K562 (cell line): ENCODE data around the gene EGFR. TPM values are rescaled to one million over a fixed set of nuclear protein-coding genes. Genes with fewer than 3 reads are reported as not detected.
A peak's percentile ranks its signal among the peaks of the same experiment; 100 is the strongest.

Experiments
- ATAC-seq: fragments of 200-7000 bp; cut with Tn5 transposase; 3 replicates; pipeline ENCODE4 v1.9.1; 2020; ENCODE audit warnings: moderate library complexity
- Bru-seq: library from RNA; stranded (reverse); fragments of 400-500 nt; gene quantifications from one replicate; lab custom pipeline; 2021; lab: Mats Ljungman, UMichigan
- BruChase-seq, 2 experiments: library from RNA; stranded (reverse); fragments of 400-500 nt; gene quantifications; one replicate each; lab custom pipeline; 2021; lab: Mats Ljungman, UMichigan
- BruUV-seq: library from RNA; stranded (reverse); fragments of 400-500 nt; replicated peaks from 2 replicates; lab custom pipeline; 2021; lab: Mats Ljungman, UMichigan
- CTCF ChIA-PET: fragments of 300-600 bp; formaldehyde crosslinking; extraction: SDS; loops from one replicate; lab custom pipeline; 2021; ENCODE audit warnings: low intra/inter-chr PET ratio; lab: Yijun Ruan, JAX
- POLR2A ChIA-PET: fragments of 300-600, 350-650 bp; sonication (Branson Sonifier 250); formaldehyde crosslinking; extraction: SDS; loops from one replicate; lab custom pipeline; 2021; ENCODE audit warnings: antibody characterized with exemption, inconsistent platforms; lab: Yijun Ruan, JAX
- DNase-seq, 4 experiments: peaks; one replicate each; pipeline versions ENCODE4 v3.0.0 to v3.0.0-alpha.2; 2011 to 2018; ENCODE audit warnings: low spot score in 3 of 4, mixed read lengths in 3 of 4; ENCODE audit errors: extremely low read depth in 1 of 4
- FAIRE-seq: peaks from 2 replicates; lab custom pipeline; 2011; peaks lifted over from hg19 to GRCh38; lab: Jason Lieb, UNC
- H2AFZ ChIP-seq: 2 replicates; pipeline ENCODE4 v1.6.0; 2011; ENCODE audit warnings: low read depth, low read length, control low read depth, inconsistent platforms
- H3K27ac ChIP-seq: fragments of 200-600 bp; 3 replicates; pipeline ENCODE4 v1.8.0; 2011; ENCODE audit warnings: low read depth, mild to moderate bottlenecking, control low read depth, inconsistent platforms, low read length, moderate library complexity, mixed read lengths; ENCODE audit errors: extremely low read depth
- H3K27me3 ChIP-seq, 2 experiments: fragments of 300-600 bp in 1 of 2; 2 replicates in 1 of 2; 3 replicates in 1 of 2; pipeline versions ENCODE4 v1.6.0 to v1.8.0; 2011; ENCODE audit warnings: inconsistent platforms in 2 of 2, low read length in 2 of 2, mild to moderate bottlenecking in 1 of 2, mixed read lengths in 1 of 2, moderate library complexity in 1 of 2; ENCODE audit not compliant: control insufficient read depth in 2 of 2, insufficient read depth in 2 of 2
- H3K36me3 ChIP-seq: fragments of 300-600 bp; 3 replicates; pipeline ENCODE4 v1.8.0; 2011; ENCODE audit warnings: mild to moderate bottlenecking, low read length, inconsistent platforms; ENCODE audit not compliant: control insufficient read depth, insufficient read depth
- H3K4me1 ChIP-seq, 2 experiments: fragments of 200-600 bp in 1 of 2; replicated peaks in 1 of 2; 2 replicates in 1 of 2; 3 replicates in 1 of 2; pipeline versions ENCODE4 v1.5.1 to v1.8.0; 2011; ENCODE audit warnings: inconsistent platforms in 2 of 2, low read length in 2 of 2, mild to moderate bottlenecking in 1 of 2, mixed read lengths in 1 of 2, moderate library complexity in 1 of 2; ENCODE audit not compliant: control insufficient read depth in 2 of 2, insufficient read depth in 2 of 2
- H3K4me2 ChIP-seq: 2 replicates; pipeline ENCODE4 v1.6.1; 2011; ENCODE audit warnings: low read length, control low read depth, inconsistent platforms, mixed read lengths; ENCODE audit not compliant: insufficient read depth
- H3K4me3 ChIP-seq: fragments of 200-600 bp; sonication (generic), shearing (Covaris generic); 2 replicates; pipeline ENCODE4 v1.5.1; 2016; ENCODE audit warnings: control low read depth, inconsistent platforms
- H3K79me2 ChIP-seq: fragments of 200-600 bp; 3 replicates; pipeline ENCODE4 v1.8.0; 2011; ENCODE audit warnings: low read length, inconsistent platforms; ENCODE audit not compliant: control insufficient read depth, insufficient read depth
- H3K9ac ChIP-seq, 2 experiments: 2 replicates each; pipeline versions ENCODE4 v1.6.0 to v1.6.1; 2011; ENCODE audit warnings: low read depth in 2 of 2, low read length in 2 of 2, control low read depth in 1 of 2, inconsistent platforms in 1 of 2, mild to moderate bottlenecking in 1 of 2, mixed read lengths in 1 of 2; ENCODE audit not compliant: insufficient read depth in 1 of 2
- H3K9me1 ChIP-seq: one replicate; pipeline ENCODE4 v1.6.0; 2011; ENCODE audit warnings: inconsistent platforms, mild to moderate bottlenecking, low read length, moderate library complexity; ENCODE audit not compliant: control insufficient read depth, insufficient read depth
- H3K9me3 ChIP-seq: replicated peaks from 2 replicates; pipeline ENCODE4 v1.5.1; 2011; ENCODE audit warnings: low read depth, low read length, inconsistent platforms; ENCODE audit not compliant: control insufficient read depth, insufficient read depth
- H4K20me1 ChIP-seq: replicated peaks from 2 replicates; pipeline ENCODE4 v1.6.1; 2011; ENCODE audit warnings: low read length, inconsistent platforms, mixed read lengths; ENCODE audit not compliant: control insufficient read depth, insufficient read depth
- ELK1 ChIP-seq: sonication (generic); formaldehyde crosslinking; IDR thresholded peaks from 2 replicates; pipeline ENCODE4 v1.8.1; 2022; ENCODE audit warnings: missing genetic modification reagents
- SAFB2 ChIP-seq: fragments of 200-400 bp; formaldehyde crosslinking; IDR thresholded peaks from 2 replicates; pipeline ENCODE4 v1.6.1; 2018; ENCODE audit warnings: borderline replicate concordance, low read length, low read depth, moderate library complexity; ENCODE audit not compliant: severe bottlenecking
- TBP ChIP-seq: optimal IDR thresholded peaks from 2 replicates; pipeline ENCODE3; 2011; ENCODE audit warnings: low read depth, low read length, improper control_type of control experiment
- WGBS: fragments of 100-300 bp; shearing (Covaris generic); methylation state at CpG from one replicate; pipeline ENCODE4 v1.1.6; 2016; ENCODE audit warnings: low coverage, mixed read lengths; ENCODE audit not compliant: insufficient coverage; ENCODE audit errors: missing lambda C conversion rate; 5-methylcytosine and 5-hydroxymethylcytosine counted together
- in situ Hi-C: fragments of 300-500 bp; cut with MboI; formaldehyde crosslinking; loops from 4 replicates; pipeline ENCODE4 v1.15.0; 2018; ENCODE audit warnings: inconsistent platforms, mixed read lengths
- intact Hi-C: fragments of 100-400 bp; cut with micrococcal nuclease; formaldehyde crosslinking; loops from 2 replicates; pipeline ENCODE4 v1.14.2; 2022
- long read RNA-seq, 3 experiments: library from polyadenylated mRNA in 2 of 3; library from RNA in 1 of 3; unstranded in 2 of 3; stranded (forward) in 1 of 3; transcript quantifications; one replicate each; pipeline ENCODE4 v2.0.0, GENCODE V29; 2019 to 2022
- polyA minus RNA-seq, 3 experiments: library from RNA; depleted of rRNA, polyadenylated mRNA; stranded (reverse); fragments of >200 nt; gene quantifications; 2 replicates each; pipeline ENCODE4 v1.2.3, GENCODE V29; 2011
- polyA plus RNA-seq, 8 experiments: library from polyadenylated mRNA; depleted of rRNA in 4 of 8; stranded (reverse) in 5 of 8; unstranded in 3 of 8; fragments of >200 nt; fragmentation: Nextera tagmentation in 2 of 8; fragmentation: Illumina TruSeq in 1 of 8; extraction: Ambion mirVana in 2 of 8; extraction: Trizol in 1 of 8; gene quantifications; 2 replicates each; pipeline versions ENCODE4 v1.2.1 to v1.2.3, GENCODE V29; 2011 to 2014; ENCODE audit warnings: inconsistent platforms in 1 of 8, missing spikeins in 1 of 8
- total RNA-seq, 7 experiments: library from RNA; depleted of rRNA in 6 of 7; stranded (reverse); fragments of >200 nt in 6 of 7; fragmentation: Illumina TruSeq in 2 of 7; extraction: Trizol in 2 of 7; gene quantifications; 2 replicates each; pipeline versions ENCODE4 v1.2.1 to v1.2.3, GENCODE V29; 2011 to 2021; ENCODE audit warnings: low replicate concordance in 1 of 7

The EGFR gene
- not detected in 2 replicates for total RNA-seq (2011; cell fraction: chromatin; rRNA removed; ENCODE audit: low replicate concordance)
- not detected in 2 replicates for total RNA-seq (2011; cell fraction: nucleolus; rRNA removed)
- not detected in 2 replicates for total RNA-seq (2011; cell fraction: nucleoplasm; rRNA removed)
- total RNA-seq (2014; rRNA removed) = not detected in 2 replicates
- total RNA-seq (2014; rRNA removed; fragmentation: Illumina TruSeq; extraction: Trizol) = not detected in 2 replicates
- total RNA-seq (2015; rRNA removed; fragmentation: Illumina TruSeq; extraction: Trizol) = not detected in 2 replicates
- 0.13 and 0.18 TPM in 2 replicates for total RNA-seq (2021)
- not detected in 2 replicates for polyA plus RNA-seq (2011; rRNA removed)
- polyA plus RNA-seq (2011; cell fraction: cytosol; rRNA removed) = not detected in 2 replicates
- not detected in 2 replicates for polyA plus RNA-seq (2011; cell fraction: nucleus; rRNA removed)
- polyA plus RNA-seq (2012) = not detected in 2 replicates
- not detected in 2 replicates for polyA plus RNA-seq (2014; fragmentation: Illumina TruSeq; extraction: Trizol)
- not detected for polyA plus RNA-seq (2014; fragmentation: Nextera tagmentation; extraction: Ambion mirVana)
- not detected in 2 replicates for polyA plus RNA-seq (2014; rRNA removed)
- polyA minus RNA-seq (2011; rRNA and poly(A)+ RNA removed) = not detected in 2 replicates
- 0.19 and 0.73 TPM in 2 replicates for polyA minus RNA-seq (2011; cell fraction: cytosol; rRNA and poly(A)+ RNA removed)
- polyA minus RNA-seq (2011; cell fraction: nucleus; rRNA and poly(A)+ RNA removed) = under 0.01 TPM in 1 of 2 replicates, not detected in the other
- percentile 18 among the genes with signal in this experiment for Bru-seq, nascent RNA
- percentile 20 among the genes with signal in this experiment for BruChase-seq, experiment 1, labeled RNA remaining after a 2-hour chase
- BruChase-seq, experiment 2, labeled RNA remaining after a 6-hour chase = percentile 21 among the genes with signal in this experiment
- long read RNA-seq, experiment 1 = 0 reads
- long read RNA-seq, experiment 2 = 0 reads
- long read RNA-seq, experiment 3 = 0 reads

GRCh38 chr7:55018361-55019190 lies at the start of gene EGFR:
EGFR (plus strand) TSS chr7:55019017; CDS start chr7:55019278, 261 bp downstream.
- 17% methylated on average over 22 of the region's 80 CpGs for WGBS
- CTCF ChIA-PET = no interaction called here
- DNase-seq (no peak), FAIRE-seq (no peak), ATAC-seq (no peak)
- no peaks in the 10 kb centered on the region for H3K9me3 ChIP-seq
- H4K20me1 ChIP-seq = no peaks in the 10 kb centered on the region
- H3K4me3 ChIP-seq = no peak within 1 kb of the TSS
- intact Hi-C loops (no loop called here), in situ Hi-C loops (no loop called here)
- peaks cover 2 to 38% of the 10 kb centered on the region in 2 experiments; a peak in 3 of 5 replicates for H3K27me3 ChIP-seq
- no peak within 1 kb of the TSS for H3K9ac ChIP-seq
- no peaks in the 10 kb centered on the region for H3K79me2 ChIP-seq
- H3K27ac ChIP-seq = no peak within 1 kb of the TSS
- no peaks in the 10 kb centered on the region for H3K9me1 ChIP-seq
- H3K4me1 ChIP-seq = no peaks in the 10 kb centered on the region
- POLR2A ChIA-PET = interaction anchor here (0.8 kb wide), 1 partner anchor 48 kb away, joined by 3 read pairs; no protein-coding TSS in a partner anchor
- BruUV-seq = no TSS peak
- H2AFZ ChIP-seq = no peak within 1 kb of the TSS
- no peak within 1 kb of the TSS for H3K4me2 ChIP-seq
- no peaks in the 10 kb centered on the region for H3K36me3 ChIP-seq
- no peak for TF ChIP-seq SAFB2
- no peak for TF ChIP-seq ELK1 (CRISPR knock-in tag)
- no peak for TF ChIP-seq TBP
